IMR-90 (cell line): ENCODE data around the gene CHN1. TPM values are rescaled to one million over a fixed set of nuclear protein-coding genes. Genes with fewer than 3 reads are reported as not detected.

Experiments
- ATAC-seq: fragments of 200-7000 bp; cut with Tn5 transposase; 2 replicates; pipeline ENCODE4 v1.9.1; 2020; ENCODE audit warnings: low read depth, mild to moderate bottlenecking, moderate library complexity
- BruUV-seq: library from RNA; stranded (reverse); fragments of 400-500 nt; replicated peaks from 2 replicates; lab custom pipeline; 2021; lab: Mats Ljungman, UMichigan
- CTCF ChIA-PET: fragments of 300-600 bp; formaldehyde crosslinking; extraction: SDS; loops from one replicate; lab custom pipeline; 2021; ENCODE audit warnings: antibody characterized with exemption; lab: Yijun Ruan, JAX
- POLR2A ChIA-PET: fragments of 300-600 bp; sonication (Branson Sonifier 250); formaldehyde crosslinking; loops from one replicate; lab custom pipeline; 2022; ENCODE audit warnings: antibody characterized with exemption; ENCODE audit not compliant: unreplicated experiment; lab: Charles Lee
- DNase-seq: peaks from one replicate; pipeline ENCODE4 v3.0.0; 2013
- H2AFZ ChIP-seq: replicated peaks from 2 replicates; pipeline ENCODE3; 2013; ENCODE audit warnings: low read length, mild to moderate bottlenecking; ENCODE audit not compliant: poor library complexity
- H2AK5ac ChIP-seq: 2 replicates; pipeline ENCODE4 v1.6.1; 2013; ENCODE audit warnings: low read depth, low read length, inconsistent platforms
- H2AK9ac ChIP-seq: replicated peaks from 2 replicates; pipeline ENCODE3; 2013; ENCODE audit warnings: mild to moderate bottlenecking, low read depth, low read length, moderate library complexity; ENCODE audit not compliant: poor library complexity
- H2BK120ac ChIP-seq: 2 replicates; pipeline ENCODE4 v1.6.1; 2013; ENCODE audit warnings: low read depth, low read length, inconsistent platforms
- H2BK15ac ChIP-seq: 3 replicates; pipeline ENCODE4 v1.6.1; 2013; ENCODE audit warnings: low read depth, low read length, inconsistent platforms
- H2BK20ac ChIP-seq: 2 replicates; pipeline ENCODE4 v1.6.1; 2013; ENCODE audit warnings: low read depth, mild to moderate bottlenecking, inconsistent platforms, low read length, moderate library complexity
- H2BK5ac ChIP-seq: 2 replicates; pipeline ENCODE4 v1.6.1; 2013; ENCODE audit warnings: mild to moderate bottlenecking, low read depth, low read length, inconsistent platforms; ENCODE audit not compliant: poor library complexity, severe bottlenecking
- H3K14ac ChIP-seq: replicated peaks from 2 replicates; pipeline ENCODE4 v1.6.1; 2013; ENCODE audit warnings: low read depth, low read length, inconsistent platforms
- H3K18ac ChIP-seq: 2 replicates; pipeline ENCODE4 v1.6.1; 2013; ENCODE audit warnings: low read depth, low read length, control low read depth
- H3K23ac ChIP-seq: 2 replicates; pipeline ENCODE4 v1.6.1; 2013; ENCODE audit warnings: low read depth, low read length, inconsistent platforms
- H3K27ac ChIP-seq: 2 replicates; pipeline ENCODE4 v1.5.1; 2013; ENCODE audit warnings: mild to moderate bottlenecking, control low read depth, low read length; ENCODE audit not compliant: insufficient read depth
- H3K27me3 ChIP-seq: 2 replicates; pipeline ENCODE4 v1.6.1; 2013; ENCODE audit warnings: low read length; ENCODE audit not compliant: control insufficient read depth, insufficient read depth
- H3K36me3 ChIP-seq: 2 replicates; pipeline ENCODE4 v1.6.1; 2013; ENCODE audit warnings: low read length, mixed read lengths; ENCODE audit not compliant: control insufficient read depth, insufficient read depth
- H3K4ac ChIP-seq: 2 replicates; pipeline ENCODE4 v1.6.1; 2013; ENCODE audit warnings: low read depth, low read length, inconsistent platforms
- H3K4me1 ChIP-seq: 2 replicates; pipeline ENCODE4 v1.6.1; 2013; ENCODE audit warnings: low read length, mixed read lengths; ENCODE audit not compliant: control insufficient read depth, insufficient read depth
- H3K4me2 ChIP-seq: 2 replicates; pipeline ENCODE4 v1.6.1; 2013; ENCODE audit warnings: low read depth, mild to moderate bottlenecking, control low read depth, low read length, moderate library complexity
- H3K4me3 ChIP-seq: 2 replicates; pipeline ENCODE4 v1.5.1; 2013; ENCODE audit warnings: low read depth, mild to moderate bottlenecking, control low read depth, low read length, moderate library complexity; ENCODE audit not compliant: insufficient read depth
- H3K56ac ChIP-seq: 2 replicates; pipeline ENCODE4 v1.6.1; 2013; ENCODE audit warnings: low read length, inconsistent platforms; ENCODE audit not compliant: insufficient read depth; ENCODE audit errors: extremely low read depth
- H3K79me1 ChIP-seq, 2 experiments: 2 replicates each; pipeline ENCODE4 v1.6.1; 2013; ENCODE audit warnings: low read length in 2 of 2, inconsistent platforms in 1 of 2, low read depth in 1 of 2
- H3K9ac ChIP-seq: 2 replicates; pipeline ENCODE4 v1.6.1; 2013; ENCODE audit warnings: low read depth, low read length, control low read depth
- H3K9me1 ChIP-seq: 2 replicates; pipeline ENCODE4 v1.6.1; 2013; ENCODE audit warnings: low read length, inconsistent platforms; ENCODE audit not compliant: insufficient read depth
- H3K9me3 ChIP-seq: 2 replicates; pipeline ENCODE4 v1.6.1; 2013; ENCODE audit warnings: low read length; ENCODE audit not compliant: control insufficient read depth, insufficient read depth
- H4K20me1 ChIP-seq: 2 replicates; pipeline ENCODE4 v1.6.1; 2013; ENCODE audit warnings: low read length, inconsistent platforms; ENCODE audit not compliant: insufficient read depth
- H4K5ac ChIP-seq: 2 replicates; pipeline ENCODE4 v1.6.1; 2013; ENCODE audit warnings: mild to moderate bottlenecking, low read depth, low read length, control low read depth
- H4K8ac ChIP-seq, 2 experiments: 2 replicates each; pipeline ENCODE4 v1.6.1; 2013; ENCODE audit warnings: low read depth in 2 of 2, low read length in 2 of 2, control low read depth in 1 of 2, inconsistent platforms in 1 of 2
- H4K91ac ChIP-seq: 2 replicates; pipeline ENCODE4 v1.6.1; 2013; ENCODE audit warnings: low read depth, low read length, inconsistent platforms; ENCODE audit not compliant: insufficient read depth
- BHLHE40 ChIP-seq: fragments of 150-350 bp; IDR thresholded peaks from 2 replicates; pipeline ENCODE4 v1.6.1; 2016; ENCODE audit warnings: mild to moderate bottlenecking, low read depth, low read length
- CEBPB ChIP-seq: IDR thresholded peaks from 2 replicates; pipeline ENCODE4 v1.6.1; 2012; ENCODE audit warnings: low read depth, low read length, improper control_type of control experiment
- ELK1 ChIP-seq: fragments of 150-350 bp; IDR thresholded peaks from 2 replicates; pipeline ENCODE4 v1.6.1; 2016; ENCODE audit warnings: low read depth, mild to moderate bottlenecking, low read length, moderate library complexity, borderline replicate concordance
- MXI1 ChIP-seq: IDR thresholded peaks from 2 replicates; pipeline ENCODE4 v1.6.1; 2012; ENCODE audit warnings: low read depth, mild to moderate bottlenecking, low read length, moderate library complexity, borderline replicate concordance
- NFE2L2 ChIP-seq: fragments of 150-350 bp; IDR thresholded peaks from 2 replicates; pipeline ENCODE4 v1.6.1; 2016; ENCODE audit warnings: low read depth, mild to moderate bottlenecking, low read length
- RCOR1 ChIP-seq: IDR thresholded peaks from 2 replicates; pipeline ENCODE4 v1.6.1; 2012; ENCODE audit warnings: mild to moderate bottlenecking, low read length, improper control_type of control experiment; ENCODE audit not compliant: insufficient replicate concordance
- SMC3 ChIP-seq: fragments of 150-350 bp; IDR thresholded peaks from 2 replicates; pipeline ENCODE4 v1.6.1; 2016; ENCODE audit warnings: low read depth, mild to moderate bottlenecking, antibody characterized with exemption, low read length, moderate library complexity
- WGBS, 2 experiments: methylation state at CpG; one replicate each; pipeline versions ENCODE4 v1.1.5 to v1.1.7; 2013; ENCODE audit warnings: missing lambda C conversion rate in 2 of 2; ENCODE audit not compliant: insufficient read length in 1 of 2; ENCODE audit errors: extremely low coverage in 2 of 2; 5-methylcytosine and 5-hydroxymethylcytosine counted together
- dilution Hi-C: fragments of 300-500 bp; cut with HindIII; formaldehyde crosslinking; loops from one replicate; pipeline ENCODE4 v1.14.3; 2018; ENCODE audit warnings: low sequenced_read_pairs; ENCODE audit not compliant: unreplicated experiment
- in situ Hi-C: fragments of 300-500 bp; cut with MboI; formaldehyde crosslinking; loops from 3 replicates; pipeline ENCODE4 v1.14.3; 2019; ENCODE audit warnings: low sequenced_read_pairs, inconsistent platforms, mixed read lengths
- intact Hi-C: fragments of 100-400 bp; cut with micrococcal nuclease; formaldehyde crosslinking; loops from 2 replicates; pipeline ENCODE4 v1.10.0; 2022
- polyA plus RNA-seq, 3 experiments: library from polyadenylated mRNA; depleted of rRNA; stranded (reverse); fragments of >200 nt; gene quantifications; 2 replicates each; pipeline ENCODE4 v1.2.3, GENCODE V29; 2012; ENCODE audit warnings: low replicate concordance in 1 of 3
- total RNA-seq: library from RNA; depleted of rRNA; stranded (reverse); fragments of >200 nt; gene quantifications from 2 replicates; pipeline ENCODE4 v1.2.3, GENCODE V29; 2012

The CHN1 gene
- total and polyA plus RNA-seq, 2 of the 4 experiments (the other 2 are of a cell fraction) = 58.4 to 66.9 TPM

GRCh38 chr2:174829550-174829949 is 175.6 kb downstream of the CHN1 start:
- Histone ChIP-seq H3K14ac (peak overlapping the region; percentile 62), H4K20me1 (no peaks in the 10 kb centered on the region), H2BK120ac (peak overlapping the region; percentile 60; the same call in 1 of the 2 replicates), H2BK5ac (peak overlapping the region; percentile 88), H4K91ac (peak overlapping the region; percentile 20), H3K9ac (peak overlapping the region; percentile 36; the same call in 1 of the 2 replicates), H4K8ac (peak overlapping the region in 1 of 2 experiments; percentile 70; a peak in 3 of 4 replicates), H3K18ac (peak overlapping the region; percentile 50; the same call in 1 of the 2 replicates), H3K56ac (no peak overlapping the region), H2BK15ac (no peak overlapping the region; the same call in 2 of the 3 replicates), H4K5ac (peak overlapping the region; percentile 75; the same call in 1 of the 2 replicates), H3K79me1 (peaks cover 19 to 49% of the 10 kb centered on the region in 2 experiments), H3K36me3 (no peaks in the 10 kb centered on the region), H2BK20ac (peak overlapping the region; percentile 69), H3K4me3 (peak overlapping the region; percentile 1; the same call in 1 of the 2 replicates), H3K27me3 (no peaks in the 10 kb centered on the region), H3K27ac (peak overlapping the region; percentile 12; the same call in 1 of the 2 replicates), H2AK9ac (no peak overlapping the region), H3K4me1 (peaks cover 17% of the 10 kb centered on the region), H3K4me2 (peak overlapping the region; percentile 77), H3K9me1 (peaks cover 14% of the 10 kb centered on the region; the same call in 1 of the 2 replicates), H2AFZ (peak overlapping the region; percentile 37), H3K9me3 (no peaks in the 10 kb centered on the region), H3K23ac (peak overlapping the region; percentile 41; the same call in 1 of the 2 replicates), H3K4ac (peak overlapping the region; percentile 42; the same call in 1 of the 2 replicates), H2AK5ac (no peak overlapping the region)
- peak; percentile 26 for DNase-seq
- intact Hi-C loops (loop anchor here (5.0 kb wide), 1 partner anchor 158 kb away; no protein-coding TSS in a partner anchor), dilution Hi-C loops (no loop called here), in situ Hi-C loops (no loop called here)
- ATAC-seq = no peak
- TF ChIP-seq MXI1 = no peak
- no peak for TF ChIP-seq NFE2L2
- no peak for TF ChIP-seq ELK1
- no peak for TF ChIP-seq BHLHE40
- no peak for TF ChIP-seq CEBPB
- TF ChIP-seq RCOR1 = no peak
- TF ChIP-seq SMC3 = no peak
- CTCF ChIA-PET = no interaction called here
- no TSS peak for BruUV-seq
- WGBS, 2 experiments = 28% methylated on average over 2 of the region's 3 CpGs; no CpG with 5 or more reads in 1 of the 2 experiments
- POLR2A ChIA-PET = no interaction called here
